SU-DHL-6 (cell line): ENCODE data around the gene LOXL4.

Experiments used
- CTCF ChIP-seq: fragments of 200-600 bp; sonication (generic); IDR thresholded peaks from one replicate; pipeline ENCODE4 v1.5.1; 2017; ENCODE audit warnings: antibody characterized with exemption, mild to moderate bottlenecking, low read length, moderate library complexity; ENCODE audit not compliant: insufficient read depth, poor library complexity, severe bottlenecking
- EZH2phosphoT487 ChIP-seq: fragments of 200-600 bp; sonication (generic), shearing (Covaris generic); conservative IDR thresholded peaks from 2 replicates; pipeline ENCODE4 v1.6.1; 2018; ENCODE audit warnings: mild to moderate bottlenecking, antibody characterized with exemption, low read length, moderate library complexity, mixed read lengths

DNA sequence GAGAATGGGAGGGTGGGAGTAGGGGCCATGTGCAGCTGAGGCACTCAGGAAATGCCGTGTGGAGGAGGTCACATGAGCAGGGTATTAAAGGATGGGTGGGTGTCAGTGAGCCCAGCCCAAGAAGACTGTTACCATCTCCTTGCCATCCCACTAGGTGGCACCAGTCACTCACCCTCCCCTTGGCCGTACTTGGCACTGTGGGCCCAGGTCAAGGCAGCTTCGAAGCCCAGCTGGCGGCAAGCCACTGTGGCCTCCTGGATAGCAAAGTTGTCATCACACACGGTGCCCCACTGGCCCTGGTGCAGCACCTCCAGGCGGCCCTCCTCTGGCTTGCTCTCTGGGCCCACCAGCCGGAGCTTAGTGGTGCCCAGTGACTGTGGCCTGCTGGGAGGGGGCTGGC, 5.4 kb downstream of the LOXL4 start:
- TF ChIP-seq CTCF (peak; percentile 15), EZH2phosphoT487 (no peak)
